H9 (cell line): ENCODE measurements around the gene CRAT. TPM values are rescaled to one million over a fixed set of nuclear protein-coding genes. Genes with fewer than 3 reads are reported as not detected.

ENCODE experiments used
- DNase-seq: peaks from one replicate; pipeline ENCODE4 v3.0.0-alpha.2; 2017
- H2AFZ ChIP-seq: one replicate; pipeline ENCODE4 v1.6.1; 2013; ENCODE audit warnings: mild to moderate bottlenecking, low read length, control low read depth, moderate library complexity
- H2AK5ac ChIP-seq: 2 replicates; pipeline ENCODE4 v1.6.1; 2013; ENCODE audit warnings: low read length, control low read depth, mixed read lengths; ENCODE audit not compliant: insufficient read length
- H2BK120ac ChIP-seq: one replicate; pipeline ENCODE4 v1.6.1; 2013; ENCODE audit warnings: low read depth, mild to moderate bottlenecking, low read length, control low read depth, inconsistent platforms; ENCODE audit not compliant: poor library complexity, severe bottlenecking
- H2BK12ac ChIP-seq: 2 replicates; pipeline ENCODE4 v1.6.1; 2013; ENCODE audit warnings: low read length, control low read depth, mixed read lengths, low read depth; ENCODE audit not compliant: insufficient read length
- H2BK15ac ChIP-seq: 2 replicates; pipeline ENCODE4 v1.6.1; 2013; ENCODE audit warnings: low read depth, low read length, control low read depth
- H2BK20ac ChIP-seq: one replicate; pipeline ENCODE4 v1.6.1; 2013; ENCODE audit warnings: low read depth, mild to moderate bottlenecking, low read length, control low read depth, inconsistent platforms; ENCODE audit not compliant: poor library complexity, severe bottlenecking
- H2BK5ac ChIP-seq: 2 replicates; pipeline ENCODE4 v1.6.1; 2013; ENCODE audit warnings: low read length, control low read depth, mixed read lengths; ENCODE audit not compliant: insufficient read length
- H3K14ac ChIP-seq: 2 replicates; pipeline ENCODE4 v1.6.1; 2013; ENCODE audit warnings: low read length, control low read depth; ENCODE audit not compliant: insufficient read depth
- H3K18ac ChIP-seq: 2 replicates; pipeline ENCODE4 v1.6.1; 2013; ENCODE audit warnings: low read depth, mild to moderate bottlenecking, mixed read lengths, low read length, control low read depth; ENCODE audit not compliant: insufficient read length
- H3K23ac ChIP-seq: 2 replicates; pipeline ENCODE4 v1.6.1; 2013; ENCODE audit warnings: low read length, control low read depth, mixed read lengths, low read depth; ENCODE audit not compliant: insufficient read length
- H3K23me2 ChIP-seq: 2 replicates; pipeline ENCODE4 v1.6.1; 2013; ENCODE audit warnings: low read depth, mild to moderate bottlenecking, mixed read lengths, low read length, control low read depth; ENCODE audit not compliant: insufficient read length, poor library complexity, severe bottlenecking
- H3K27ac ChIP-seq: 2 replicates; pipeline ENCODE4 v1.5.1; 2013; ENCODE audit warnings: low read length, control low read depth, mixed read lengths, low read depth; ENCODE audit not compliant: insufficient read length
- H3K27me3 ChIP-seq: 2 replicates; pipeline ENCODE4 v1.6.1; 2013; ENCODE audit warnings: low read length, control low read depth, inconsistent platforms; ENCODE audit not compliant: insufficient read depth
- H3K4ac ChIP-seq: 2 replicates; pipeline ENCODE4 v1.6.1; 2013; ENCODE audit warnings: low read depth, mild to moderate bottlenecking, control low read depth, inconsistent platforms, low read length, moderate library complexity
- H3K4me1 ChIP-seq: 2 replicates; pipeline ENCODE4 v1.6.1; 2013; ENCODE audit warnings: low read length, control low read depth, inconsistent platforms; ENCODE audit not compliant: insufficient read depth
- H3K4me2 ChIP-seq: 2 replicates; pipeline ENCODE4 v1.6.1; 2013; ENCODE audit warnings: low read length, control low read depth, mixed read lengths; ENCODE audit not compliant: insufficient read length, insufficient read depth
- H3K56ac ChIP-seq: 2 replicates; pipeline ENCODE4 v1.6.1; 2013; ENCODE audit warnings: low read depth, mild to moderate bottlenecking, mixed read lengths, low read length, control low read depth; ENCODE audit not compliant: insufficient read length
- H3K79me1 ChIP-seq: 2 replicates; pipeline ENCODE4 v1.6.1; 2013; ENCODE audit warnings: low read depth, mild to moderate bottlenecking, moderate library complexity, low read length, control low read depth, inconsistent platforms; ENCODE audit not compliant: insufficient read depth, poor library complexity, severe bottlenecking
- H3K79me2 ChIP-seq: 2 replicates; pipeline ENCODE4 v1.6.1; 2013; ENCODE audit warnings: low read length, control low read depth, inconsistent platforms; ENCODE audit not compliant: insufficient read depth
- H3K9ac ChIP-seq: 2 replicates; pipeline ENCODE4 v1.6.1; 2013; ENCODE audit warnings: low read length, control low read depth, mixed read lengths; ENCODE audit not compliant: insufficient read length; ENCODE audit errors: extremely low read depth
- H3K9me3 ChIP-seq: one replicate; pipeline ENCODE4 v1.6.1; 2013; ENCODE audit warnings: low read depth, low read length, inconsistent platforms; ENCODE audit not compliant: control insufficient read depth
- H3T11ph ChIP-seq: one replicate; pipeline ENCODE4 v1.6.1; 2013; ENCODE audit warnings: mild to moderate bottlenecking, low read length, control low read depth, inconsistent platforms
- H4K20me1 ChIP-seq: one replicate; pipeline ENCODE4 v1.6.1; 2013; ENCODE audit not compliant: control insufficient read depth, insufficient read length, insufficient read depth
- H4K5ac ChIP-seq: 2 replicates; pipeline ENCODE4 v1.6.1; 2013; ENCODE audit warnings: low read depth, mild to moderate bottlenecking, mixed read lengths, low read length, control low read depth; ENCODE audit not compliant: insufficient read length
- H4K8ac ChIP-seq: replicated peaks from 2 replicates; pipeline ENCODE4 v1.6.1; 2013; ENCODE audit warnings: low read length, control low read depth, mixed read lengths, low read depth; ENCODE audit not compliant: insufficient read length
- H4K91ac ChIP-seq: 2 replicates; pipeline ENCODE4 v1.6.1; 2013; ENCODE audit warnings: low read depth, mild to moderate bottlenecking, moderate library complexity, mixed read lengths, low read length, control low read depth; ENCODE audit not compliant: insufficient read length
- H3K27ac Mint-ChIP-seq, 3 experiments: 2 replicates in 2 of 3; 3 replicates in 1 of 3; pipeline ENCODE4 v1.8.0; 2020 to 2021; ENCODE audit warnings: mixed read lengths in 3 of 3, mild to moderate bottlenecking in 1 of 3, moderate library complexity in 1 of 3
- H3K27me3 Mint-ChIP-seq: 2 replicates; pipeline ENCODE4 v1.8.0; 2021; ENCODE audit warnings: low read depth, mild to moderate bottlenecking, moderate library complexity, mixed read lengths
- H3K36me3 Mint-ChIP-seq, 3 experiments: 2 replicates in 2 of 3; 3 replicates in 1 of 3; pipeline ENCODE4 v1.8.0; 2020 to 2021; ENCODE audit warnings: low read depth in 3 of 3, mixed read lengths in 3 of 3; ENCODE audit not compliant: insufficient read depth in 1 of 3
- H3K4me1 Mint-ChIP-seq, 2 experiments: 2 replicates each; pipeline ENCODE4 v1.8.0; 2020; ENCODE audit warnings: mixed read lengths in 2 of 2
- H3K4me3 Mint-ChIP-seq, 2 experiments: 2 replicates in 1 of 2; 3 replicates in 1 of 2; pipeline ENCODE4 v1.8.0; 2020 to 2021; ENCODE audit warnings: mild to moderate bottlenecking in 2 of 2, mixed read lengths in 2 of 2, moderate library complexity in 1 of 2
- H3K9me3 Mint-ChIP-seq, 2 experiments: 2 replicates in 1 of 2; 3 replicates in 1 of 2; pipeline ENCODE4 v1.8.0; 2020; ENCODE audit warnings: mild to moderate bottlenecking in 2 of 2, mixed read lengths in 2 of 2, moderate library complexity in 1 of 2
- CTCF ChIP-seq: fragments of 200-600 bp; sonication (generic); conservative IDR thresholded peaks from 3 replicates; pipeline ENCODE4 v1.8.0; 2021; ENCODE audit warnings: antibody characterized with exemption, mild to moderate bottlenecking
- WGBS: extraction: QIAGEN DNeasy Blood & Tissue Kit; methylation state at CpG from one replicate; pipeline ENCODE4 v1.1.7; 2013; ENCODE audit warnings: missing lambda C conversion rate, low lambda C conversion rate, mixed read lengths; ENCODE audit not compliant: insufficient read length; ENCODE audit errors: extremely low coverage; 5-methylcytosine and 5-hydroxymethylcytosine counted together
- total RNA-seq: library from RNA; stranded (reverse); gene quantifications from 2 replicates; pipeline ENCODE4 v1.2.1, GENCODE V29; 2021

Gene CRAT
- total RNA-seq, 1 experiment from 2014 or later = 15.0 TPM

- peaks cover 50 to 53% of the 10 kb centered on the region in 2 experiments for H3K4me1 Mint-ChIP-seq
- peak overlapping the region; percentile 98 to 99 (median 99) for H3K27ac Mint-ChIP-seq
- H3K36me3 Mint-ChIP-seq = peaks cover 16 to 53% (median 48%) of the 10 kb centered on the region in 3 experiments; a peak in 6 of 7 replicates
- peak overlapping the region; percentile 46 for H3K18ac ChIP-seq
- no peak overlapping the region for H3K23ac ChIP-seq
- no peaks in the 10 kb centered on the region; a peak in 1 of 5 replicates for H3K9me3 Mint-ChIP-seq
- H3K9ac ChIP-seq = no peak overlapping the region
- H4K5ac ChIP-seq = no peak overlapping the region
- no peaks in the 10 kb centered on the region for H3K79me2 ChIP-seq
- no peak overlapping the region for H4K91ac ChIP-seq
- H3K4me1 ChIP-seq = peaks cover 10% of the 10 kb centered on the region; the same call in 1 of the 2 replicates
- DNase-seq = peak; percentile 80
- no peak overlapping the region for H3K56ac ChIP-seq
- peak; percentile 94 for TF ChIP-seq CTCF
- H2BK5ac ChIP-seq = peak overlapping the region; percentile 21
- no peak overlapping the region for H4K8ac ChIP-seq
- H3K23me2 ChIP-seq = peaks cover 5% of the 10 kb centered on the region
- peak overlapping the region; percentile 34; the same call in 1 of the 2 replicates for H3K4ac ChIP-seq
- no peaks in the 10 kb centered on the region for H4K20me1 ChIP-seq
- H3K27me3 Mint-ChIP-seq = peaks cover 1% of the 10 kb centered on the region; the same call in 1 of the 2 replicates
- H3K27ac ChIP-seq = peak overlapping the region; percentile 84
- no peaks in the 10 kb centered on the region for H3K9me3 ChIP-seq
- no peaks in the 10 kb centered on the region for H3K27me3 ChIP-seq
- no peak overlapping the region for H2BK120ac ChIP-seq
- H2BK15ac ChIP-seq = no peak overlapping the region
- no peak overlapping the region for H2BK12ac ChIP-seq
- H3K4me2 ChIP-seq = peak overlapping the region; percentile 55
- no CpG with 5 or more reads among the region's 13 CpGs for WGBS
- no peak overlapping the region for H2BK20ac ChIP-seq
- peak overlapping the region; percentile 69 to 79 for H3K4me3 Mint-ChIP-seq
- no peaks in the 10 kb centered on the region for H3K79me1 ChIP-seq
- no peak overlapping the region for H2AFZ ChIP-seq
- no peak overlapping the region for H2AK5ac ChIP-seq
- H3K14ac ChIP-seq = peak overlapping the region; percentile 68; the same call in 1 of the 2 replicates
- no peak overlapping the region for H3T11ph ChIP-seq
Measured at GRCh38 chr9:129139233-129139992, 28.8 kb upstream of the CRAT start.
